ENCODE data around the gene THPO.

THPO gene

GRCh38 chr3:184361932-184362667 lies 15.9 kb downstream of the THPO start:
- DNase-seq = peak; percentile 71 to 80

- DNase-seq = peak; percentile 44 to 75
Measured at GRCh38 chr3:184361532-184361931, 16.5 kb downstream of the THPO start, which contains the start of the genes CLCN2 and POLR2H. Gene CLCN2, minus strand, starts transcription at chr3:184361605. Its CDS starts 126 bp downstream, at chr3:184361479. Gene POLR2H, plus strand, starts transcription at chr3:184361710. Its CDS starts 1,783 bp downstream, at chr3:184363493.

GRCh38 chr3:184360929-184361531 lies 17.0 kb downstream of the THPO start:
- peak in 1 of 2 experiments; percentile 50 for DNase-seq

- DNase-seq = no peak
Measured at GRCh38 chr3:184360070-184360928, 17.7 kb downstream of the THPO start.

- no peak for DNase-seq
Measured at GRCh38 chr3:184359610-184360009, 18.4 kb downstream of the THPO start.

GRCh38 chr3:184358921-184359350 lies 19.1 kb downstream of the THPO start:
- no peak for DNase-seq

GRCh38 chr3:184358124-184358767 lies 19.8 kb downstream of the THPO start:
- no peak for DNase-seq

GRCh38 chr3:184357248-184358123 lies 20.5 kb downstream of the THPO start:
- DNase-seq = no peak

- no peak for DNase-seq
Measured at GRCh38 chr3:184355261-184356040, 22.6 kb downstream of the THPO start.

GRCh38 chr3:184354754-184355153 lies 23.3 kb downstream of the THPO start:
- DNase-seq = no peak

- peak in 1 of 2 experiments; percentile 39 for DNase-seq
Measured at GRCh38 chr3:184354121-184354728, 23.8 kb downstream of the THPO start.

GRCh38 chr3:184353546-184353941 lies 24.5 kb downstream of the THPO start:
- DNase-seq = no peak

GRCh38 chr3:184352897-184353545 lies 25.0 kb downstream of the THPO start:
- no peak for DNase-seq

- DNase-seq = no peak
Measured at GRCh38 chr3:184352149-184352785, 25.7 kb downstream of the THPO start.

- DNase-seq = no peak
Measured at GRCh38 chr3:184351511-184352148, 26.4 kb downstream of the THPO start.

- no peak for DNase-seq
Measured at GRCh38 chr3:184350618-184351017, 27.4 kb downstream of the THPO start.

GRCh38 chr3:184349563-184350470 lies 28.2 kb downstream of the THPO start:
- DNase-seq = no peak

GRCh38 chr3:184348057-184348382 lies 30.0 kb downstream of the THPO start:
- no peak for DNase-seq

Measured in NCI-H524 (cell line).